NB4 (cell line): ENCODE results near the gene CBLL1.

ENCODE experiments used
- DNase-seq: peaks from one replicate; pipeline ENCODE4 v3.0.0; 2010; ENCODE audit warnings: low read depth
- H3K4me3 ChIP-seq: one replicate; pipeline ENCODE4 v1.5.1; 2011; ENCODE audit warnings: mild to moderate bottlenecking, low read depth, low read length, moderate library complexity
- CTCF ChIP-seq: IDR thresholded peaks from one replicate; pipeline ENCODE4 v1.5.1; 2012; ENCODE audit warnings: low read depth, low read length
- MAX ChIP-seq: IDR thresholded peaks from 2 replicates; pipeline ENCODE4 v1.6.1; 2011; ENCODE audit warnings: low read depth, low read length
- MYC ChIP-seq: IDR thresholded peaks from 2 replicates; pipeline ENCODE4 v1.6.1; 2011; ENCODE audit warnings: low read depth, low read length
- POLR2A ChIP-seq: IDR thresholded peaks from 2 replicates; pipeline ENCODE4 v1.6.1; 2011; ENCODE audit warnings: mild to moderate bottlenecking; ENCODE audit not compliant: insufficient read length; ENCODE audit errors: extremely low read depth

The CBLL1 gene

GRCh38 chr7:107712896-107713295 lies 31.0 kb upstream of the CBLL1 start:
- DNase-seq = no peak
- no peak for TF ChIP-seq MAX
- no peak for TF ChIP-seq MYC
- no peak for TF ChIP-seq POLR2A
- H3K4me3 ChIP-seq = no peak overlapping the region

- TF ChIP-seq CTCF (no peak), MAX (no peak), MYC (no peak), POLR2A (no peak)
- DNase-seq = no peak
- no peak overlapping the region for H3K4me3 ChIP-seq
Observed at GRCh38 chr7:107715531-107715930, 28.4 kb upstream of the CBLL1 start.

GRCh38 chr7:107718456-107719193 lies 25.3 kb upstream of the CBLL1 start:
- DNase-seq = no peak
- no peak overlapping the region for H3K4me3 ChIP-seq
- TF ChIP-seq MAX = no peak
- no peak for TF ChIP-seq MYC
- TF ChIP-seq CTCF = no peak
- no peak for TF ChIP-seq POLR2A

- H3K4me3 ChIP-seq = no peak overlapping the region
- DNase-seq = no peak
- TF ChIP-seq MAX (no peak), MYC (no peak), CTCF (no peak), POLR2A (no peak)
Observed at GRCh38 chr7:107721286-107721685, 22.7 kb upstream of the CBLL1 start.

DNA sequence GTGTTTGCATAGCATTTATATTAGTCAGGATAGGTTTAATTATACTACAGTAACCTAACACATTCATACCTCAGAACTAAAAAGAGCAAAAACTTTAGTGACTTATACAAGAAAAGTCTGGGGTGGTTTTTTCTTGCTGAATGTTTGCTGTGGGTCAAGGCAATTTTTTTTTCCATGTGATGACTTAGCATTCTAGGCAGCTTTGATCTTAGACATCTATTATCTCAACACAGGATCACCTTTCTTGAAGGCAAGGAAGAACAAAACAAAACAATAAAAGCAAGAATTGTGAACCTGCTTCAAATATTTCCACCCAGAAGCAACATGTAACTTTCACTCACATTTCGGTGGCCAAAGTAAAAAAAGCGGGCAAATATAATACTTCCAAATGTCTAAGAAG lies 20.7 kb upstream of the CBLL1 start:
- no peak overlapping the region for H3K4me3 ChIP-seq
- DNase-seq = no peak
- TF ChIP-seq POLR2A = no peak
- TF ChIP-seq CTCF = no peak
- no peak for TF ChIP-seq MYC
- no peak for TF ChIP-seq MAX

GRCh38 chr7:107725138-107725740 lies 18.7 kb upstream of the CBLL1 start:
- DNase-seq = peak; percentile 71
- peak; percentile 55 for TF ChIP-seq CTCF
- TF ChIP-seq POLR2A = no peak
- H3K4me3 ChIP-seq = no peak overlapping the region
